BLaER1 (cell line): ENCODE data around the gene ARHGAP25.
"Not testable (repeated sequence)": the region's sequence is repeated elsewhere in the genome, so short reads cannot be mapped to it uniquely, and the experiment has no call there.

ENCODE experiments used
- H3K27ac ChIP-seq: shearing (Covaris generic); formaldehyde crosslinking; 2 replicates; pipeline ENCODE4 v1.8.1; 2022
- H3K27me3 ChIP-seq: shearing (Covaris generic); formaldehyde crosslinking; 2 replicates; pipeline ENCODE4 v1.8.1; 2022
- H3K36me3 ChIP-seq: shearing (Covaris generic); formaldehyde crosslinking; 2 replicates; pipeline ENCODE4 v1.8.1; 2022
- H3K4me1 ChIP-seq: shearing (Covaris generic); formaldehyde crosslinking; 2 replicates; pipeline ENCODE4 v1.8.1; 2022
- H3K4me2 ChIP-seq: shearing (Covaris generic); formaldehyde crosslinking; 2 replicates; pipeline ENCODE4 v1.8.1; 2022
- H3K4me3 ChIP-seq: shearing (Covaris generic); formaldehyde crosslinking; 2 replicates; pipeline ENCODE4 v1.8.1; 2022
- H3K9ac ChIP-seq: shearing (Covaris generic); formaldehyde crosslinking; 2 replicates; pipeline ENCODE4 v1.8.1; 2022
- H3K9me3 ChIP-seq: shearing (Covaris generic); formaldehyde crosslinking; 2 replicates; pipeline ENCODE4 v1.8.1; 2022
- H4K20me1 ChIP-seq: shearing (Covaris generic); formaldehyde crosslinking; 2 replicates; pipeline ENCODE4 v1.8.1; 2022
- Cebpa-rat ChIP-seq: shearing (Covaris generic); IDR thresholded peaks from 2 replicates; pipeline ENCODE4 v1.8.1; 2022

The ARHGAP25 gene

GRCh38 chr2:68792751-68793150 lies 58.1 kb downstream of the ARHGAP25 start:
- no peak overlapping the region for H3K9ac ChIP-seq
- H3K9me3 ChIP-seq, result peaks cover 19% of the 10 kb centered on the region; the same call in 1 of the 2 replicates
- H4K20me1 ChIP-seq, result no peaks in the 10 kb centered on the region; the same call in 1 of the 2 replicates
- no peaks in the 10 kb centered on the region for H3K27me3 ChIP-seq
- no peak overlapping the region for H3K27ac ChIP-seq
- H3K4me2 ChIP-seq, result no peak overlapping the region
- peaks cover 63% of the 10 kb centered on the region for H3K36me3 ChIP-seq
- no peak for TF ChIP-seq Cebpa-rat
- H3K4me3 ChIP-seq, result no peak overlapping the region
- H3K4me1 ChIP-seq, result peaks cover 51% of the 10 kb centered on the region

GRCh38 chr2:68796295-68796905 lies 61.8 kb downstream of the ARHGAP25 start:
- Histone ChIP-seq H3K27me3 (no peaks in the 10 kb centered on the region), H3K9ac (no peak overlapping the region), H3K27ac (no peak overlapping the region), H4K20me1 (no peaks in the 10 kb centered on the region; the same call in 1 of the 2 replicates), H3K4me2 (no peak overlapping the region), H3K36me3 (peaks cover 77% of the 10 kb centered on the region), H3K4me3 (no peak overlapping the region), H3K4me1 (peaks cover 14% of the 10 kb centered on the region), H3K9me3 (peaks cover 19% of the 10 kb centered on the region; the same call in 1 of the 2 replicates)
- TF ChIP-seq Cebpa-rat, result no peak

- no peak overlapping the region for H3K27ac ChIP-seq
- H3K27me3 ChIP-seq, result no peaks in the 10 kb centered on the region
- no peak for TF ChIP-seq Cebpa-rat
- peaks cover 7% of the 10 kb centered on the region for H3K4me1 ChIP-seq
- peaks cover 74% of the 10 kb centered on the region for H3K36me3 ChIP-seq
- no peak overlapping the region for H3K4me3 ChIP-seq
- H3K9ac ChIP-seq, result no peak overlapping the region
- peaks cover 9% of the 10 kb centered on the region; the same call in 1 of the 2 replicates for H3K9me3 ChIP-seq
- H3K4me2 ChIP-seq, result no peak overlapping the region
- no peaks in the 10 kb centered on the region; the same call in 1 of the 2 replicates for H4K20me1 ChIP-seq
These were observed 64.0 kb downstream of the ARHGAP25 start for GRCh38 chr2:68798569-68798968.

GRCh38 chr2:68799140-68800026 lies 64.8 kb downstream of the ARHGAP25 start:
- peaks cover 78% of the 10 kb centered on the region for H3K36me3 ChIP-seq
- TF ChIP-seq Cebpa-rat, result no peak
- H3K4me1 ChIP-seq, result peaks cover 7% of the 10 kb centered on the region
- H3K27ac ChIP-seq, result no peak overlapping the region
- no peaks in the 10 kb centered on the region for H3K27me3 ChIP-seq
- H3K4me3 ChIP-seq, result no peak overlapping the region
- H3K9me3 ChIP-seq, result peaks cover 9% of the 10 kb centered on the region; the same call in 1 of the 2 replicates
- H3K4me2 ChIP-seq, result no peak overlapping the region
- H4K20me1 ChIP-seq, result no peaks in the 10 kb centered on the region; the same call in 1 of the 2 replicates
- no peak overlapping the region for H3K9ac ChIP-seq

GRCh38 chr2:68800027-68800401 lies 65.4 kb downstream of the ARHGAP25 start:
- TF ChIP-seq Cebpa-rat, result no peak
- H3K4me3 ChIP-seq, result no peak overlapping the region
- H3K27me3 ChIP-seq, result no peaks in the 10 kb centered on the region
- peaks cover 12% of the 10 kb centered on the region for H3K4me1 ChIP-seq
- no peaks in the 10 kb centered on the region for H4K20me1 ChIP-seq
- no peak overlapping the region for H3K9ac ChIP-seq
- H3K27ac ChIP-seq, result no peak overlapping the region
- peaks cover 84% of the 10 kb centered on the region for H3K36me3 ChIP-seq
- peaks cover 9% of the 10 kb centered on the region; the same call in 1 of the 2 replicates for H3K9me3 ChIP-seq
- no peak overlapping the region for H3K4me2 ChIP-seq

- Histone ChIP-seq H4K20me1 (no peaks in the 10 kb centered on the region), H3K9me3 (peaks cover 9% of the 10 kb centered on the region; the same call in 1 of the 2 replicates), H3K9ac (no peak overlapping the region), H3K36me3 (peaks cover 89% of the 10 kb centered on the region), H3K27me3 (no peaks in the 10 kb centered on the region), H3K4me3 (no peak overlapping the region), H3K27ac (no peak overlapping the region), H3K4me1 (peaks cover 17% of the 10 kb centered on the region), H3K4me2 (no peak overlapping the region)
- no peak for TF ChIP-seq Cebpa-rat
These were observed 65.9 kb downstream of the ARHGAP25 start for GRCh38 chr2:68800517-68800916.

- Histone ChIP-seq H3K36me3 (peaks cover 95% of the 10 kb centered on the region), H3K4me1 (peaks cover 26% of the 10 kb centered on the region)
- H3K27me3 ChIP-seq, H3K4me3 ChIP-seq, H4K20me1 ChIP-seq, H3K27ac ChIP-seq, H3K9me3 ChIP-seq, H3K4me2 ChIP-seq, H3K9ac ChIP-seq: not testable (repeated sequence)
These were observed 67.5 kb downstream of the ARHGAP25 start for GRCh38 chr2:68802161-68802560.

GRCh38 chr2:68805025-68805424 lies 70.4 kb downstream of the ARHGAP25 start:
- no peak overlapping the region for H3K9ac ChIP-seq
- TF ChIP-seq Cebpa-rat, result no peak

GRCh38 chr2:68806511-68807109 lies 72.0 kb downstream of the ARHGAP25 start:
- no peak overlapping the region for H3K9ac ChIP-seq
- peak overlapping the region; percentile 84 for H3K4me2 ChIP-seq
- no peak overlapping the region for H3K27ac ChIP-seq
- H3K27me3 ChIP-seq, result no peaks in the 10 kb centered on the region
- H3K9me3 ChIP-seq, result no peaks in the 10 kb centered on the region
- no peaks in the 10 kb centered on the region for H4K20me1 ChIP-seq
- H3K4me3 ChIP-seq, result no peak overlapping the region
- H3K36me3 ChIP-seq, result peaks cover 79% of the 10 kb centered on the region
- peaks cover 71% of the 10 kb centered on the region for H3K4me1 ChIP-seq
- no peak for TF ChIP-seq Cebpa-rat

More at GRCh38 chr2:68805025-68805424, 70.4 kb downstream of the ARHGAP25 start:
- Histone ChIP-seq H3K4me1 (peaks cover 55% of the 10 kb centered on the region), H3K36me3 (peaks cover 84% of the 10 kb centered on the region), H3K4me2 (peak overlapping the region; percentile 84; the same call in 1 of the 2 replicates), H3K9me3 (no peaks in the 10 kb centered on the region), H3K4me3 (no peak overlapping the region), H3K27me3 (no peaks in the 10 kb centered on the region), H3K27ac (peak overlapping the region; percentile 39; the same call in 1 of the 2 replicates), H4K20me1 (no peaks in the 10 kb centered on the region)
